HG02763 (cell line): ENCODE results near the gene WDR70.
"Not testable (repeated sequence)": the region's sequence is repeated elsewhere in the genome, so short reads cannot be mapped to it uniquely, and the experiment has no call there.

Experiments used
- ATAC-seq: cut with Tn5 transposase; IDR thresholded peaks from one replicate; pipeline ENCODE4 v1.9.1; 2021; ENCODE audit warnings: mild to moderate bottlenecking, moderate library complexity; ENCODE audit not compliant: unreplicated experiment

The WDR70 gene

DNA sequence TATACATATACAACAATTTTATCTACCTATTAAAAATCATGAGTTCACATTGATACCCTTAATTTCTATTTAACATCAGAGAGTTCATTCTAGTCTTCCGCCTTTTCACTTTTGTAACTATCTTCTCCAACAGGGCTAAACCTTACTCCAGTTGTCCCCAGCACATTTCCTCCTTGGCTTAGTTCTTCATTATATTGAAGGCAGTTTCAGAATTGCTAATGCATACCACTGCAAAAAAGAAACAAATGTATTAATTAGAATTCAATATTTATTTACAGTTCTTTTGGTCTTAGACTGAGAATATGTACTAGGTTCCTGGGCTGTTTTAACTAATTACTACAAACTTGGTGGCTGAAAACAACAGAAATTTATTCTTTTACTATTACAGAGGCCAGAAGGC, 132.5 kb downstream of the WDR70 start:
- no peak for ATAC-seq

DNA sequence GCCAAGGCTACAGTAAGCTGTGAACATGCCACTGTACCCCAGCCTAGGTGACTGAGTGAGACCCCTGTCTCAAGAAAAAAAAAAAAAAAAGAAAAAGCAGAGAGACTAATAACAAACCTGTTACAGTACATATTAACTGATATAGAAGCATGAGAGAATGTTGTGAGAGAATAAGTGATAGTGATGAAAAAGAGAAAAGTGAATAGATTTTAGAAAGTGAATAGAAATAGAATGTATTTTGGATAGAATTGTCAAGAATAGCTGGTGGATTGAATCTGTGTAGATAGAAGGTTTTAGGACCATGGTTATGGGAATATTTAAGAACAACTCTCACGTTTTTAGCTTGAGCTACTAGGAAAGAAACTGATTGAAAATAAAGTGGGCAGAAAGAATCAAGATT, 135.8 kb downstream of the WDR70 start:
- no peak for ATAC-seq

DNA sequence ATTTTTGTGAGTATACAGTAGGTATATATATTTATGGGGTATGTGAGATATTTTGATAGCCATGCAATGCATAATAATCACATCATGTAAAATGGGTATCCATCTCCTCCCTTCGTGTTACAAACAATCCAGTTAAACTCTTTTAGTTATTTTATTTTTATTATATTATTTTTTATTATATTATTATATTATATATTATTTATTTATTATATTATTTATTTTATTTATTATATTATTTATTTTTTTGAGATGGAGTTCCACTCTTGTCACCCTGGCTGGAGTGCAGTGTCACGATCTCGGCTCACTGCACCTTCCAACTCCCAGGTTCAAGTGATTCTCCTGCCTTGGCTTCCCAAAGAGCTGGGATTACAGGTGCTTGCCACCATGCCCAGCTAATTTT, 138.6 kb downstream of the WDR70 start:
- no peak for ATAC-seq

DNA sequence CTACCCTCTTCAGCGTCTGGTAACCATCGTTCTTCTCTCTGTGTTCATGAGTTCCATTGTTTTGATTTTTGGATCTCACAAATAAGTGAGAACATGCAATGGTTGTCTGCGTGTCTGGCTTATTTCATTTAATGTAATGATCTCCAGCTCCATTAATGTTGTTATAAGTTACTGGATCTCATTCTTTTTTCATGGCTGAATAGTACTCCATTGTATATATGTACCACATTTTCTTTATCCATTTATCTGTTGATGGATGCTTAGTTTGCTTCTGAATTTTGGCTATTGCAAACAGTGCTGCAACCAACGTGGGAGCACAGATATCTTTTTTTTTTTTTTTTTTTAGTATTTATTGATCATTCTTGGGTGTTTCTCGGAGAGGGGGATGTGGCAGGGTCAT, 139.2 kb downstream of the WDR70 start:
- ATAC-seq, result not testable (repeated sequence)

DNA sequence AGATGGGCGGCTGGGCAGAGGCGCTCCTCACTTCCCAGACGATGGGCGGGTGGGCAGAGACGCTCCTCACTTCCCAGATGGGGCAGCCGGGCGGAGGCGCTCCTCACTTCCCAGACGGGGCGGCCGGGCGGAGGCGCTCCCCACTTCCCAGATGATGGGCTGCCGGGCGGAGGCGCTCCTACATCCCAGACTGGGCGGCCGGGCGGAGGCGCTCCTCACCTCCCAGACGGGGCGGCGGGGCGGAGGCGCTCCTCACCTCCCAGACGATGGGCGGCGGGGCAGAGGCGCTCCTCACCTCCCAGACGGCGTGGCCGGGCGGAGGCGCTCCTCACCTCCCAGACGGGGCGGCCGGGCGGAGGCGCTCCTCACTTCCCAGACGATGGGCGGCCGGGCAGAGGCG, 140.2 kb downstream of the WDR70 start:
- no peak for ATAC-seq

DNA sequence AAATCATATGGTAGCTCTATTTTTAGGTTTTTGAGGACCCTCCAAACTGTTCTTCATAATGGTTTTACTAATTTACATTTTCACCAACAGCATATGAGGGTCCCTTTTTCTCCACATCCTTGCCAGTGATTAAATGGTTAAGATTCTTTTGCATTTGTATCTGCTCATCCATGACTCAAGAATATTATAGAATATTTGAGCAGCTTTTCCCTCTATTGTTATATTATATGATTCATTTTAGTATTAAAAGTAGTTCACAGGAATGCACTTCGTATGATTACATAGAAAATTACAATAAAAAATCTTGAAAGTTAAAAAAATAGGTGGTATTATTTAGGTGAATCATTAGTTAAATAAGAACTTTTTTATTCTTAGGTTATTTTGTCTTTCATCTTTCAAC, 140.7 kb downstream of the WDR70 start:
- no peak for ATAC-seq

DNA sequence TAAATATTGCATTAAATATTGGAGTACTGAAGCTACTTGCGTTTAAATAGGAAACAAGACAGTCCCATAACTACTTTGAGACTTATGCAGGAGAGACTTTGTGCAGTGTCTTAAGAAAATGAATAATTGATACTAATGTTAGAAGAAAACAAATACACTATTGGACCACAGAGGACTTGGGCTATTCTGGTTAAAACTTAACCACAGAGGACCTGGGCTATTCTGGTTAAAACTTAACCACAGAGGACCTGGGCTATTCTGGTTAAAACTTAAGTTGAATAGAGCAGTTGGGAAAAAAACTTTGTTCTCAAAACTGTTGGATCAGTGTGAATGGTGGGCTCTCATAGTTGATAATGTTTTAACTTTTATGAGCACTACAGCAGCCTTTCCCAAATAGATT, 141.7 kb downstream of the WDR70 start:
- ATAC-seq, result no peak

DNA sequence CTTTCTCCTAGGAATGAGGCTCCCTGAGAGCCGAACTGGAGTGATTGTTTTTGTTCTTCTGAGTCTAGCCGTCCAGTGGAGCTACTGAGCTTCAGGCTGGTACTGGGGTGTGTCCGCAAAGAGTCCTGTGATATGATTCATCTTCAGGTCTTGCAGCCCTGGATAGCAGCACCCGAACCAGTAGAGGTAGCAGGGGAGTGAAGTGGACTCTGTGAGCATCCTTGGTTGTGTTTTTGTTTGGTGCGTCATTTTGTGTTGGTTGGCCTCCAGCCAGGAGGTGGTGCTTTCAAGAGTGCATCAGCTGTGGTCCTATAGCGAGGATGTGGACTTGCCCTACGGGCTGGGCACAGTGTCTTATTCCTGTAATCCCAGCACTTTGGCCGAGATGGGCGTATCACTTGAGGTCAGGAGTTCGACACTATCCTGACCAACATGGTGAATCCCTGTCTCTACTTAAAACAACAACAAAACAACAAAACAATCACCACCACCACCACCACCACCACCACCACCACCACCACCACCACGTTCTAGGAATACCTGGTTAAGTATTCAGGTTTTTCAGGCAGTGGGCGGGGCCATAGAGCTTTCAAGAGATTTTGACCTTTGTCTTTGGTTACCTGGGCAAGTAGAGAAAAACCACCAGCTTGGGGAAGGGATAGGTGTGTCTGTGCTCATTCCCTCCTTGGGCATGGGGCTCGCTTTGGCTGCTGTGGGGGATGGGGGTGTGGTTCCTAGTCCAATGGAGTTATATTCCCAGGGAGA, 154.0 kb downstream of the WDR70 start:
- no peak for ATAC-seq

DNA sequence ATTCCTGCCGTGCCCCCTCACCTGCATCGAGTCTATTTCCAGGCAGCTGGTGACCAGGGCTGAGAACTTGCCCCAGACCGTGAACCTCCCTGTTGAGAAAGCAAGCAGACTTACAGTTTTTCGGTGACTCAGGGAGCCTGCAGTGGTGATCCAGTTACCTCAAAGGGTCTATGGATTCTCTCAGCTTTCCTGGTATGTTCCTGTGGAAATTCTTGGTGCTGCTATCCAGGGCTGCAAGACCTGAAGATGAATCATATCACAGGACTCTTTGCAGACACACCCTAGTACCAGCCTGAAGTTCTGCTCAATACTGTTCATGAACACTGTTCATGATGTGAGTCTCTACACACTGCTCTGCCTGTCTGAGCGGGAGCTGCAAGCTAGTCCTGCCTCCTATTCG, 154.7 kb downstream of the WDR70 start:
- ATAC-seq, result no peak

DNA sequence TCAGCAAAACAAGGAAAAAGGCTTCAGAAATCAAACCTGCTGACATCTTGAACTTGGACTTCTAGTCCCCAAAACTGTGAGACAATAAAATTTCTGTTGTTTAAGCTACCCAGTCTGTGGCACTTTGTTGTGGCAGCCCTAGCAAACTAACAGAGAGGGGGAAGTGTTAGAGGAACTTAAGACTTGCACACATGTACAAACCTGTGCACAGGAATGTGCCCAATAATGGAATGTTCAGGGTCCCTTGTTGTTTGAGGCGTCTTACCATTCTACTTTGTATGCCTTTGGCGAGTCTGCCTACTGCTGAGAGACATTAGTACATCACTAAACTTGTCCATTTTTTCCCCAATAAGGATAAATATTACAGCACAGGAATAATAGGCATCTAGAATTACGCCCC, 160.3 kb downstream of the WDR70 start:
- ATAC-seq, result no peak

DNA sequence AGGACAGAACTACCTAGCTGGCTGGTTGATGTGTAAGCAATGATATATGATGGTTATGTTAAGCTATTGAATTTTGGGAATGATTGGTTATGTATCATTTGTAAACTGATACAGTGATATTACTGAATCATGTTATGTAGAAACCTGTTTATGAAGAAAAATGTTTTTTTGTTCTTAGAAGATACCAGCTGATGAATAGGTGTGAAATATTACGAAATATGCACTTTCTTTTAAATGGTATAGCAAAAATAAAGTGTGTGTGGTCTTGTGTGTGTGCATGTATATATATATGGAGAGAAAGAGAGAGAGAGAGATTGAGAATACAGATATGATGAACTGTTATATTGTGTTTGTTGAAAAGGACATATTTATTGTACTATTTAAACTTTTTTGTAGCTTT, 164.1 kb downstream of the WDR70 start:
- ATAC-seq, result no peak

DNA sequence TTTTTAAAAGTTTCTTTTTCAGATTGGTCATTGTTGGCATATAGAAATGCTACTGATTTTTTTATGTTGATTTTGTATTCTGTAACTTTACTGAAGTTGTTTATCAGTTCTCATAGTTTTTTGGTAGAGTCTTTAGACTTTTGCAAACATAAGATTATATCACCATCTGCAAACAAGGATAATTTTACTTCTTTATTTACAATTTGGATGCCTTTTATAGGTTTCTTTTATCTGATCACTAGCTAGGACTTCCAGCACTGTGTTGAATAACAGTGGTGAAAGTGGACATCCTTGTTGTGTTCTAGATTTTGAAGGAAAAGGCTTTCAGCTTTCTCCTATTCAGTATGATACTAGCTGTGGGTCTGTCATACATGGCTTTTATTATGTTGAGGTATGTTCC, 170.3 kb downstream of the WDR70 start:
- no peak for ATAC-seq

DNA sequence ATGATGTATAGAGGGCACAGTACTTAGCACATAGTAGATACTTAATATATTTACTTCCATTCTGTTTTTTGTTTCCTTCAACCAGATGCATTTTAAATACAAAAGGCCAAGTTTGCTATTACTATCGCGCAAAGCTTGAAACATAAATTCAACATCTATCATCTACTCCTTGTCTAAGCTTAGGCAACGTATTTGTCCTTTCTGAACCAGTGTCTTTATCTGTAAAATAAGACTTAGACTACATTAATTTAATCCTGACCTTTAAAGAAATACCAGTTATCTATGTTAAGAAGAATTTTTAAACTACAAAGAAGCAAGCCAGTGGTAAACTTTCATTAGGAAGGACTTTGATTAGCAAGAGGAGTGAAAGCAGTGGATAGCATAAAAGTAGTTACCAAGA, 173.0 kb downstream of the WDR70 start:
- ATAC-seq, result no peak

DNA sequence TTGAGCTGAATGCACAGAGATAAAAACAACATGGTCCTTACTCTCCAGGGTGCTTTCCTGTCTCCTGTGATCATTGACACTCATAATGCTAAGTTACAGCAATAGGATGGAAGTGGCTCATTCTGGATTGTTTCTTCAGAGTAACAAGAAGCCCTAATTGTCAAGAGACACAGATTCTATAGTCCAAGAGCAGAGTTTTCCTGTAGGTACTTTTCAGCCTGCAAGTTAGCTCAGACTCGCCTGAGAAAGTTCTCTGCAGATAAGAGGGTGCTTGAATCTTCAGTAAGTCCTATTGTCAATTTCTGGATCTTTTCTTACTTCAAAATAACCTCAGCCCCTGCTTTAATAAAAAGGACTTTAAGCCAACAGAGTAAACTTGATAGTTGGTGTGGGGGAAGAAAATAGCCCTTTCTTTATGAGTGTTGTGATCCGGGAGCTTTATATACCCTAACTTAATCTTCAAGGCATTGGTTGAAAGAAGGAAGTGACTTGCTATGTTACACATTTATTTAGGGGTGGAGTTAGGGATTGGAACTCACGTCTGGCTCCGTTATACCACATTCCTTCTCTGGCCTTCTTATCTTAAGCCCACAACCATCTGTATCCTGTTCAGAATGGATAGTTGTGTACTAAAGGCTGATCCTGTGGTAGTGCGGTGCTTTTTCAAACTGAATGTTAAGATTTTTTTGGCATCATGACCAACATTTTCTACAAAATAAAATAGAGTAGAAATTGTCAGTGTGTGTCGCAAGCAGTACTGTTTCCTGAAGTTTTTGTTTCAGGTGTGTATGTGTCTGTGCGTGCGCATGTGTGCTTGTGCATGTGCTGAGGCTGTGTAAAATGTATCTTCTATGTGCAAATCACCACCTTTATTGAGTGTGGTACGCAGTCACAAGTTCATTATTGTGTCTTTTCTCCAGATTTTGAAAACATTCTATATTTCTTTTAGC, 173.9 kb downstream of the WDR70 start:
- no peak for ATAC-seq

DNA sequence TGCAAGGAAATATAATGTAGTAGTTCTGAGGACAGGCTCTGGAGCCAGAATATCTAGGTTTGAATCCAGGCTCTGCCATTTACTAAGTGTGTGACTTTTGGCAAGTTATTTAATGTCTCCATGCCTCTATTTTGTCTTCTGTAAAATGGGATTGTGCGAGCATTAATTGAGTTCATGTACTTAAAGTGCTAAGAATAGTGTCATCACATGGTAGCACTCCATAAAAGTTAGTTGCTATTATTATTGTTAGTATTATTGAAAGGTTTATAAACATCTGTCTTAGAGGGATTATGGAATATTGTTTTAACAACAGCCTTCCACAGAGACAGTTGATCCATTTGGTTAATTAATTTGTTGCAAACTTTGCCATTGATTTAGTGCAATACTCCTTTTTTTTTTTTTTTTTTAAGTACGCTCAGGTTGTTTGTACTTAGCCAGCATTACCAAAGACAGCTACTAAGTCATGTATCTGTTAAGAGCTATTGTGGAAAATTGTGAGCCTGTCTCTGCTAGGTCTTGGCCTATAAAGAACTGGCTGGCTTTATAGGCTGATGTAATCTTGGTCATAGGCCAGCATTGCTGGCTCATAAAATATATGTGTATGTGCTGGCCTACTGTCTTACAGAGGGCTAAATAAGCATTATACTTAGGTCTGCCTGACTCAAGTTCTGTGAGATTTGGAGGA, 174.7 kb downstream of the WDR70 start:
- no peak for ATAC-seq

DNA sequence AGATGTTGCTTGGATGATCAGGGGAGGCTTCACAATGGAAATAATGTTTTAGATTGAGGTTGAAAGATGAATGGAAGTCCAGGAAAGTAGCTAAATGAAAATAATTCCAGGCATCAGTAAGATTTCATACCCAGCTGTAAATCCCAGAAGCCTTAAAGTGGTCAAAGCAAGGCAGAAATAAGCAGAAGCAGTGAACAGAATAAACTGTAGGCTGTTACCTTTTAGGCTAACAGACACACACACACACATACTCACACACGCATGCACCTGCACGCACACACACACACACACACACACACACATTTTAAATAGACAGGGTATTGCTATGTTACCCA, 175.3 kb downstream of the WDR70 start:
- ATAC-seq, result no peak

DNA sequence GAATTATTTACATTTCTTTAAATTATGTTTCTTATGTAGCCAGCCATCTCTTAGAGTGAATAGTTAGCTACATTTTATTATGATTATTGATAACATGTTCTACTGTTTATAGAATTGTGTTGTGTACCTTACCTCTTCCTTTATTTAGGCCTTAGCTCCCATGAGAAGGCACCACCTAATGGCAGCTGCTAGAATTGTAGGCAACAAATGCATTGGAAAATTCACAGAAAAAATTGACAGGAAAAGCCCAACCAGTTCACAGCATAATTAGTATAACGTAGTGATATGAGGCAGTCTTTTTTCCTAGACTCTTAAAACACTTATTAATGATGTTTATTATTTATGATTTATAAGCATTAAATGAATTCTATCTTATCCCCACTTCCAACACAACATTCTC, 175.8 kb downstream of the WDR70 start:
- no peak for ATAC-seq

DNA sequence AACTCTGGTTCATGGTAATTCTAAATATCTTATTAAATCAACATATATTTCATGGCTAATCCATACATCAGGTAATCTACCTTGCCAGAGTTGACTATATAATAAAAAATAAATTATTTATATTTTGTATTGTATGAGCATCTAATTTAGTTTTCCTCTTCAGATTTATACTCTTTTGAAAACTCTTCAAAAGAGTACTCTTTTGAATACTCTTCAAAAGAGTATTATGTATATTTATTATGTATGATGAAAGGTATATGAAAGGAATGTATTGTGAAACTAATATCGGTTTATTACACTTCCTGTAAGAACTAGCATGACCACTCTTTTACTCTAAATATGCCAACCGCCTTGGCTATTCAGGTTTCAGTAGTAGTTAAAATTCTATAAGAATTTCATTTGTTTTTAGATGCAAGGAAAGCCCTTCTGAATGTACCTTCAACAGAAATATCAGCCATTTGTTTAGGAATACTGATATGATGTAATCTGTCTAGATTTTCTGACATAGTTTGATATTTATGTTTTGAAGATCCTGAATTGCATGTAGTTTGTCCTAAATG, 178.7 kb downstream of the WDR70 start:
- no peak for ATAC-seq

DNA sequence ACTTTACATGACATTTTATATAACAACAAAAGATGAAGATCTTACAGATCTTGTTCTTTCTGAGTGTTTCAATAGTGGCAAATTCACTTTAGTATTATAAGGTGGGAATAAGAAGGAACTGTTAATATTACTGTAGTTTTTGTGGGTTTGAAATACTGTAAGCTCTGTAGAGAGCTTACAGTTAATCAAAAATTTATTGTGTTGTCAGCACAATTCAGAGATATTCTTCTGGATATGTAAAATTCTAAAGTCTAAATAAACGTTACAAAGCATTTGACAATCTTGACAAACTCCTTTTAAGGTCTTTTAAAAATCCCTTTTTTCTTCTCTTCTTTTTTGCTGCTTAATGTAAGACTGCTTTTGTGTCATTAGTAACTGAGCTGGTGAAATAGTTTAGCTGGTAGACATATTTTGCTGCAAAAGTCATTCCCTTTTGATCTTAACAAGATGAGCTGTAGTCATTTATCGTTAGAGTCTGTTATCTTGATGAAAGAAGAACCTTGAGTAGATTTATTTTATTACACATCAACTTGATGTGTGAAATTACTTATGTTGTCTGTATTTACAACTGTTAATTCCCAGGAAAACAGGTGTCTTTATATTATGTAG, 186.0 kb downstream of the WDR70 start:
- ATAC-seq, result no peak

DNA sequence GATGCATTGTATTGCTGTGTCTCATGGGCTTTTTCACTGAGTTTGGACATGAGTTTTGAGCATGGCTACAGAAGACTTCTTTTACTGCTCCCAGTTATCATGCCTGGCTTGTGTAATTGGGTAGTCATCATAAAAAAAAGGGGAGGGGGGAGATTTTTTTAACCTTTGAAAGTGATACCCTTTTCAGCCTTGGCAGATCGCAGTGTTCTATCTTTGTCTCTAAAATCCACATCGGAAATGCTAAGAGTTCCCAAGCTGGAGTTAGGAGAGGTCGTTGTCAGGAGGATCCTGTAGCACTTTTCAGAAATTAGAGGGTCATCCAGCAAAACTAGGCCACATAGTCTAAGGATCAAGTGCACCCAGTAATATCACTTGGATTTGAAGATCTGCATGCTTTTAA, 188.4 kb downstream of the WDR70 start:
- ATAC-seq, result no peak
